SU-DHL-6 (cell line): Measurements from ENCODE around the gene PRPF6.

Source experiments
- H2AFZ ChIP-seq: fragments of 200-600 bp; sonication (generic); 2 replicates; pipeline ENCODE4 v1.6.1; 2014; ENCODE audit warnings: low read depth, mild to moderate bottlenecking, moderate library complexity, mixed read lengths, antibody characterized with exemption, low read length; ENCODE audit not compliant: severe bottlenecking
- H3F3A ChIP-seq: fragments of 200-600 bp; shearing (Covaris generic); 2 replicates; pipeline ENCODE4 v1.6.0; 2016; ENCODE audit warnings: antibody characterized with exemption, mild to moderate bottlenecking; ENCODE audit not compliant: insufficient read depth
- H3K27ac ChIP-seq: fragments of 200-600 bp; sonication (generic); 2 replicates; pipeline ENCODE4 v1.5.1; 2016; ENCODE audit warnings: low read depth, mild to moderate bottlenecking, low read length, moderate library complexity, mixed read lengths
- H3K27me3 ChIP-seq: fragments of 200-600 bp; sonication (generic), shearing (Covaris generic); 2 replicates; pipeline ENCODE4 v1.6.0; 2014; ENCODE audit warnings: mild to moderate bottlenecking, low read length
- H3K36me3 ChIP-seq: fragments of 200-600 bp; sonication (generic); 2 replicates; pipeline ENCODE4 v1.6.1; 2014; ENCODE audit warnings: mild to moderate bottlenecking, low read length, mixed read lengths
- H3K4me2 ChIP-seq: fragments of 300-600, 200-600 bp; shearing (Covaris generic), sonication (generic); 2 replicates; pipeline ENCODE4 v1.6.0; 2014; ENCODE audit warnings: low read length, low read depth, mild to moderate bottlenecking; ENCODE audit not compliant: poor library complexity, severe bottlenecking
- H3K4me3 ChIP-seq: fragments of 200-600 bp; sonication (generic); 2 replicates; pipeline ENCODE4 v1.5.1; 2014; ENCODE audit warnings: antibody characterized with exemption, low read length, mild to moderate bottlenecking, mixed read lengths; ENCODE audit not compliant: insufficient read depth, poor library complexity, severe bottlenecking
- H3K79me2 ChIP-seq: fragments of 200-600 bp; sonication (generic); 2 replicates; pipeline ENCODE4 v1.6.1; 2014; ENCODE audit warnings: mild to moderate bottlenecking, low read length, moderate library complexity; ENCODE audit not compliant: insufficient read depth
- H3K9ac ChIP-seq: fragments of 200-600 bp; sonication (generic); 2 replicates; pipeline ENCODE4 v1.7.0; 2014; ENCODE audit warnings: mild to moderate bottlenecking, low read length
- H3K9me2 ChIP-seq: fragments of 200-600 bp; sonication (generic); replicated peaks from 2 replicates; pipeline ENCODE4 v1.6.1; 2014; ENCODE audit warnings: low read length; ENCODE audit not compliant: insufficient read depth
- H3K9me3 ChIP-seq: fragments of 200-600 bp; sonication (generic); 2 replicates; pipeline ENCODE4 v1.6.1; 2014; ENCODE audit warnings: low read length, mixed read lengths; ENCODE audit not compliant: insufficient read depth
- H4K20me1 ChIP-seq: fragments of 200-600 bp; sonication (generic); 2 replicates; pipeline ENCODE4 v1.6.1; 2014; ENCODE audit warnings: low read depth, mild to moderate bottlenecking, antibody characterized with exemption, low read length, moderate library complexity, mixed read lengths
- CTCF ChIP-seq: fragments of 200-600 bp; sonication (generic); IDR thresholded peaks from one replicate; pipeline ENCODE4 v1.5.1; 2017; ENCODE audit warnings: antibody characterized with exemption, mild to moderate bottlenecking, low read length, moderate library complexity; ENCODE audit not compliant: insufficient read depth, poor library complexity, severe bottlenecking
- EZH2phosphoT487 ChIP-seq: fragments of 200-600 bp; sonication (generic), shearing (Covaris generic); conservative IDR thresholded peaks from 2 replicates; pipeline ENCODE4 v1.6.1; 2018; ENCODE audit warnings: mild to moderate bottlenecking, antibody characterized with exemption, low read length, moderate library complexity, mixed read lengths

The PRPF6 gene

DNA sequence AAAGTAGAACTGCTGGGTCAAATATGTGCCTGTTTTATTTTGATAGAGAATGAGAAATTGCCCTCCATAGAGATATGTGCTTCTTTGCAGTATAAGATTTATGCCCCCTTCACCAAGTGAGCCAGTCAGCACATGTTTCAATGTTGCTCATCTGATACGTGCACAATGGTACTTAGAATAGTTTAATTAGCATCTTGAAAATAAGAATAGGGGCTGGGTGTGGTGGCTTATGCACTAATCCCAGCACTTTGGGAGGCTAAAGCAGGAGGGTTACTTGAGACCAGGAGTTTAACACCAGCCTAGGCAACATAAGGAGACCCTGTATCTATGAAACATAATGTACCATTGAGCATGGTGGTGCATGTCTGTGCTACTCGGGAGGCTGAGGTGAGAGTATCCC, 34.7 kb downstream of the PRPF6 start:
- Histone ChIP-seq H3K79me2 (no peaks in the 10 kb centered on the region), H3K4me2 (no peak overlapping the region), H3K9me2 (no peaks in the 10 kb centered on the region), H3K9me3 (no peaks in the 10 kb centered on the region), H2AFZ (no peak overlapping the region), H3K4me3 (no peak overlapping the region), H4K20me1 (no peaks in the 10 kb centered on the region), H3K27ac (no peak overlapping the region), H3K27me3 (no peaks in the 10 kb centered on the region), H3K36me3 (peaks cover 8% of the 10 kb centered on the region; the same call in 1 of the 2 replicates), H3F3A (peaks cover 9% of the 10 kb centered on the region; the same call in 1 of the 2 replicates), H3K9ac (no peak overlapping the region)
- TF ChIP-seq EZH2phosphoT487 (no peak), CTCF (no peak)

GRCh38 chr20:64021124-64021975, 40.4 kb downstream of the PRPF6 start:
- no peaks in the 10 kb centered on the region for H3F3A ChIP-seq
- H3K79me2 ChIP-seq = no peaks in the 10 kb centered on the region
- H3K27me3 ChIP-seq = no peaks in the 10 kb centered on the region
- H3K9me2 ChIP-seq = no peaks in the 10 kb centered on the region
- TF ChIP-seq EZH2phosphoT487 = no peak
- TF ChIP-seq CTCF = no peak
- H3K36me3 ChIP-seq = no peaks in the 10 kb centered on the region
- H3K4me3 ChIP-seq = no peak overlapping the region
- H2AFZ ChIP-seq = no peak overlapping the region
- no peak overlapping the region for H3K27ac ChIP-seq
- H4K20me1 ChIP-seq = no peaks in the 10 kb centered on the region
- H3K9me3 ChIP-seq = no peaks in the 10 kb centered on the region
- H3K9ac ChIP-seq = no peak overlapping the region
- no peak overlapping the region for H3K4me2 ChIP-seq

- H3K9ac ChIP-seq = no peak overlapping the region
- no peaks in the 10 kb centered on the region for H3F3A ChIP-seq
- H4K20me1 ChIP-seq = no peaks in the 10 kb centered on the region
- H3K4me3 ChIP-seq = no peak overlapping the region
- H3K9me3 ChIP-seq = no peaks in the 10 kb centered on the region
- no peaks in the 10 kb centered on the region for H3K27me3 ChIP-seq
- no peaks in the 10 kb centered on the region for H3K79me2 ChIP-seq
- no peak overlapping the region for H3K4me2 ChIP-seq
- TF ChIP-seq CTCF (no peak), EZH2phosphoT487 (no peak)
- no peak overlapping the region for H3K27ac ChIP-seq
- no peaks in the 10 kb centered on the region for H3K9me2 ChIP-seq
- no peaks in the 10 kb centered on the region for H3K36me3 ChIP-seq
- no peak overlapping the region for H2AFZ ChIP-seq
These were observed 41.9 kb downstream of the PRPF6 start for GRCh38 chr20:64022671-64023360.
